Activated T-cell treated with anti-CD3 and anti-CD28 coated beads for 1 hour (primary cell): ENCODE data around the gene FSTL5.

Source experiments
- DNase-seq: peaks from one replicate; pipeline ENCODE4 v3.0.0-alpha.2; 2020; ENCODE audit warnings: low read depth

Gene FSTL5

GRCh38 chr4:161577579-161578301 is 586.1 kb downstream of the FSTL5 start:
- DNase-seq = no peak

GRCh38 chr4:161573836-161574235 is 590.0 kb downstream of the FSTL5 start:
- DNase-seq = no peak

GRCh38 chr4:161564230-161564834 is 599.5 kb downstream of the FSTL5 start:
- no peak for DNase-seq

- DNase-seq = no peak
These were observed 607.8 kb downstream of the FSTL5 start for GRCh38 chr4:161555689-161556660.

GRCh38 chr4:161554372-161554990 is 609.3 kb downstream of the FSTL5 start:
- DNase-seq = no peak

GRCh38 chr4:161546902-161547301 is 616.9 kb downstream of the FSTL5 start:
- no peak for DNase-seq

- DNase-seq = no peak
These were observed 623.5 kb downstream of the FSTL5 start for GRCh38 chr4:161540265-161540664.

- no peak for DNase-seq
These were observed 624.9 kb downstream of the FSTL5 start for GRCh38 chr4:161538941-161539340.

GRCh38 chr4:161530710-161531109 is 633.1 kb downstream of the FSTL5 start:
- no peak for DNase-seq

- no peak for DNase-seq
These were observed 638.7 kb downstream of the FSTL5 start for GRCh38 chr4:161525121-161525520.

GRCh38 chr4:161522031-161522430 is 641.8 kb downstream of the FSTL5 start:
- DNase-seq = no peak

GRCh38 chr4:161519611-161520010 is 644.2 kb downstream of the FSTL5 start:
- DNase-seq = no peak

GRCh38 chr4:161517941-161518340 is 645.9 kb downstream of the FSTL5 start:
- no peak for DNase-seq

GRCh38 chr4:161505141-161505540 is 658.7 kb downstream of the FSTL5 start:
- DNase-seq = no peak

- no peak for DNase-seq
These were observed 665.6 kb downstream of the FSTL5 start for GRCh38 chr4:161498155-161498554.

- no peak for DNase-seq
These were observed 677.3 kb downstream of the FSTL5 start for GRCh38 chr4:161486461-161486860.

- no peak for DNase-seq
These were observed 697.5 kb downstream of the FSTL5 start for GRCh38 chr4:161466316-161466715.

- DNase-seq = no peak
These were observed 700.4 kb downstream of the FSTL5 start for GRCh38 chr4:161463436-161463835.

GRCh38 chr4:161457906-161458305 is 705.9 kb downstream of the FSTL5 start:
- DNase-seq = no peak

- no peak for DNase-seq
These were observed 706.5 kb downstream of the FSTL5 start for GRCh38 chr4:161457311-161457710.

- DNase-seq = no peak
These were observed 708.9 kb downstream of the FSTL5 start for GRCh38 chr4:161454860-161455259.

- DNase-seq = no peak
These were observed 715.1 kb downstream of the FSTL5 start for GRCh38 chr4:161448550-161449180.
